Neuron (in vitro differentiated cells): ENCODE measurements around the gene UBE2C.
A peak's percentile ranks its signal among the peaks of the same experiment; 100 is the strongest.

Source experiments
- H2AFZ ChIP-seq: one replicate; pipeline ENCODE4 v1.6.1; 2013; ENCODE audit warnings: low read depth, mild to moderate bottlenecking, inconsistent platforms, low read length, moderate library complexity
- H3K27me3 ChIP-seq: one replicate; pipeline ENCODE4 v1.6.1; 2013; ENCODE audit warnings: low read length; ENCODE audit not compliant: insufficient read depth
- H3K36me3 ChIP-seq: one replicate; pipeline ENCODE4 v1.6.1; 2013; ENCODE audit warnings: low read length; ENCODE audit not compliant: insufficient read depth
- H3K4me1 ChIP-seq: one replicate; pipeline ENCODE4 v1.6.1; 2013; ENCODE audit warnings: low read length; ENCODE audit not compliant: insufficient read depth
- H3K4me3 ChIP-seq: 2 replicates; pipeline ENCODE4 v1.5.1; 2013; ENCODE audit warnings: mild to moderate bottlenecking, low read length, moderate library complexity
- H3K9me3 ChIP-seq: one replicate; pipeline ENCODE4 v1.6.1; 2013; ENCODE audit warnings: low read length

The UBE2C gene

DNA sequence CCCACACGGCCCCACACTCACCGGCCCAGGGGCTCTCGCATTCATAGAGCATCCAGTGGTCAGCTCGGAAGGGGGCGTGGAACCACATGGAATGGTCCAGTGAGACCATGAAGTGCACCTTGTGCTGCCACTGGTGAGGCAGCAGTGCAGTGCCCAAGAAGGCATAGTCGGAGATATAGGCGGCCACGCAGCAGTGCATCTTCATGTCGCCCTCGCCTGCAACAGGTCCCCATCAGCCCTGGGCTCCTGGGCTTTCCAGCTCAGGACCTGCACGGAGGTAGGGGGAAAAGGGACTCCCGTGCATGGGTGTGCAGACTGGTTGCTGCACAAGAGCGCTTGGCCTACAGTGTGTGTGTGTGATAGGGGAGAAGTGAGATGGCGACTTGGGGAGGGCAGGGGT is 31.1 kb downstream of the UBE2C start:
- Histone ChIP-seq H3K4me3 (no peak overlapping the region), H3K9me3 (no peaks in the 10 kb centered on the region), H3K36me3 (peaks cover 57% of the 10 kb centered on the region), H2AFZ (no peak overlapping the region), H3K4me1 (no peaks in the 10 kb centered on the region), H3K27me3 (no peaks in the 10 kb centered on the region)

DNA sequence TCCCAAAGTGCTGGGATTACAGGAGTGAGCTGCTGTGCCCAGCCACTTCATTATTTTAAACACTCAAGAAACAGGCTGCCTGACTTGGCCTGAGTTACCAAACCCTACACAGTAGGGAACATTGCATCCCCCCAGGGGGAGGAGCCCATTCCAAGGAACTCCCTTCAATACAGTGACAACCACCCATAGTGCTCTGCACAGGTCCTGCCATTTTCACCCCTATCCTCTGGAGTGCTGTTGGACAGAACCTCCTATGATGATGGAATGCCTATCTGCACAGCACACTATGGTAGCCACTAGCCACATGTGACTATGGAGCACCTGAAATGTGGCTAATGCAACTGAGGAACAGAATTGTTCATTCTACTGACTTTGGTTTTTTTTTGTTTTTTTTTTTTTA is 33.0 kb downstream of the UBE2C start:
- Histone ChIP-seq H3K4me3 (no peak overlapping the region), H3K9me3 (no peaks in the 10 kb centered on the region), H3K36me3 (peaks cover 61% of the 10 kb centered on the region)

DNA sequence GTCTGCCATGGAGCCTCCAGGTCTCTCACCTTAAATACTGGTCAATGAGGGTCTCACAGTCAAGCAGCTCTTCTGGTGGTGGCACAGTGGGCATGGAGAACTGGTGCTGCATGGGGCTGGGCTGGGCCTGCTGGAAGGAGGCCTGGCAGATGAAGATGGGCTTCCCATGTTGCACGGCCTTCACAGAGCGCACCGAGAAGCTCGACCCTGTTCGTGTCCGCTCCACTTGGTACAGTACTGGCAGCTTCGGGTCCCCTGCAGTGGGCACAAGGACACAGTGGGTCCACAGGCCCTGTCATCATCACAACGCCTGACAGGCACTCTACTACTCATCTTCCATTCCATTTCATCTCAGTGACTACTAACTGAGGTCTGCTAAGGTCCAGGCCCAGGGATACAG is 36.0 kb downstream of the UBE2C start:
- H3K4me1 ChIP-seq = no peaks in the 10 kb centered on the region
- H3K9me3 ChIP-seq = no peaks in the 10 kb centered on the region
- H2AFZ ChIP-seq = no peak overlapping the region
- no peak overlapping the region for H3K4me3 ChIP-seq
- H3K36me3 ChIP-seq = peaks cover 44% of the 10 kb centered on the region
- no peaks in the 10 kb centered on the region for H3K27me3 ChIP-seq

More for the DNA sequence above, 33.0 kb downstream of the UBE2C start:
- no peaks in the 10 kb centered on the region for H3K4me1 ChIP-seq
- H3K27me3 ChIP-seq = no peaks in the 10 kb centered on the region
- H2AFZ ChIP-seq = no peak overlapping the region

DNA sequence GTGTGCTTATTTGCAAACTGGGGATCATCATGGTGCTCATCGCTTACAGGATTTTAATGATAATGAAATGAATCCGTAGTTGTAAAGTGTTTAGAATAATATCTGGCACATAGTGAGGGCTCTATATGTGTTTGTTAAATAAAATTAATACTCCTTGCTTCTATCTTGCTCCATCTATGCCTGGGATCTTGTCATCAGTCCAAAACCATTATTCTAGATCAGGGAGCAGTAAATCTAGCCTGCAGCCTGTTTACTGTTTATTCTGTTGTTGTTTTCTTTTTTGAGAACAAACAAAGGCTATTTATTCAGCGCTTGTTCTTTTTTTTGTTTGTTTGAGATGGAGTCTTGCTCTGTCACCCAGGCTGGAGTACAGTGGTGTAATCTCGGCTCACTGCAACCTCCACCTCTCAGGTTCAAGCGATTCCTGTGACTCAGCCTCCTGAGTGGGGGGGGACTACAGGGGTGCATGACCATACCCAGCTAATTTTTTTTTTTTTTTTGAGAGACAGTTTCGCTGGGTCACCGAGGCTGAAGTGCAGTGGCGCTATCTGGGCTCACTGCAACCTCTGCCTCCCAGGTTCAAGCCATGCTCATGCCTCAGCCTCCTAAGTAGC is 36.6 kb downstream of the UBE2C start:
- Histone ChIP-seq H3K4me3 (no peak overlapping the region), H3K4me1 (no peaks in the 10 kb centered on the region), H3K27me3 (no peaks in the 10 kb centered on the region), H2AFZ (no peak overlapping the region), H3K36me3 (peaks cover 38% of the 10 kb centered on the region), H3K9me3 (no peaks in the 10 kb centered on the region)

DNA sequence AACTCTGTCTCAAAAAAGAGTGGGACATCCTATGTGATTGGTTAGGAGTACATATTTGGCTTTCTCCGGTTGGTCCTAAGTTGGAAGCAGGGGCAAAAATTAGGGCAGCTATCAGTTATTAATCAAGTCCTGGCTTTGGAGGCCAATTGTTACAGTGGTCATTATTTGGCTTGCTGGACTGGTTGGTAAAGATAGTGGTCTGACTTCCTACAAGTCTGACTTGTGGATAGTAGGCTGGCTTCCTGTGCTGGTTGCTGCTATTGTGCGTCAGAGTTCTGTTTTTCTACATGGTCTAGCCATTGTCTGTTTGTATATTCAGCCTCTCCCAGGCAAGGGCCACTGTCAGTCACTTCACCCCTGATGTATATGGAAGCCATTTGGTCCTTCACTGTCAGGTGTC is 37.8 kb downstream of the UBE2C start:
- no peak overlapping the region for H3K4me3 ChIP-seq
- no peak overlapping the region for H2AFZ ChIP-seq
- H3K9me3 ChIP-seq = no peaks in the 10 kb centered on the region
- H3K27me3 ChIP-seq = no peaks in the 10 kb centered on the region
- peaks cover 32% of the 10 kb centered on the region for H3K36me3 ChIP-seq
- H3K4me1 ChIP-seq = no peaks in the 10 kb centered on the region

- H3K4me1 ChIP-seq = peaks cover 3% of the 10 kb centered on the region
- peaks cover 28% of the 10 kb centered on the region for H3K36me3 ChIP-seq
Observed at GRCh38 chr20:45850926-45851325, 38.5 kb downstream of the UBE2C start.

GRCh38 chr20:45851501-45851900 is 39.1 kb downstream of the UBE2C start:
- H3K4me3 ChIP-seq = no peak overlapping the region
- H3K36me3 ChIP-seq = peaks cover 28% of the 10 kb centered on the region
- peaks cover 7% of the 10 kb centered on the region for H3K4me1 ChIP-seq
- H3K27me3 ChIP-seq = no peaks in the 10 kb centered on the region
- no peaks in the 10 kb centered on the region for H3K9me3 ChIP-seq
- no peak overlapping the region for H2AFZ ChIP-seq

More at GRCh38 chr20:45850926-45851325, 38.5 kb downstream of the UBE2C start:
- Histone ChIP-seq H2AFZ (no peak overlapping the region), H3K4me3 (no peak overlapping the region), H3K9me3 (no peaks in the 10 kb centered on the region), H3K27me3 (no peaks in the 10 kb centered on the region)

GRCh38 chr20:45852326-45852725 is 39.9 kb downstream of the UBE2C start:
- Histone ChIP-seq H3K36me3 (peaks cover 25% of the 10 kb centered on the region), H3K4me3 (no peak overlapping the region), H3K4me1 (peaks cover 9% of the 10 kb centered on the region), H3K9me3 (no peaks in the 10 kb centered on the region), H2AFZ (no peak overlapping the region), H3K27me3 (no peaks in the 10 kb centered on the region)

DNA sequence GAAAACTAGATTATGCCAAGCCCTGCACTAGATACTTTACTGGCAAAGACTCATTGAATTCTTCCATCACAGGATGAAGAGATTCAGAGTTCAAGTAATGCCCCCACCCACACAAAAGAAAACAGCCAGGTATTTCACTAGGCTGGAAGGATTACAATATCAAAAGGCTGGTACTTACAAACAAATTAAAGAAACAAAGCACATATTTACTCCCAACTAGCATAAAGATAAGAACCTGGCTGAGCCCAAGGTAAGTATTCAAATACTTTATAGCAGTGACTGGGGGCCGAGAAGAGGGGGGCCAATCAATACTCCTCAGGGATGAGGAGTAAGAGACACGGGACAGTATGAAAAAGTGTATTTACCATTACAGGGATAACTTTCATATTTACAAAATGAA is 41.0 kb downstream of the UBE2C start:
- H3K36me3 ChIP-seq = peaks cover 18% of the 10 kb centered on the region
- H2AFZ ChIP-seq = no peak overlapping the region
- H3K4me3 ChIP-seq = no peak overlapping the region
- H3K27me3 ChIP-seq = no peaks in the 10 kb centered on the region
- H3K9me3 ChIP-seq = no peaks in the 10 kb centered on the region
- peaks cover 15% of the 10 kb centered on the region for H3K4me1 ChIP-seq

DNA sequence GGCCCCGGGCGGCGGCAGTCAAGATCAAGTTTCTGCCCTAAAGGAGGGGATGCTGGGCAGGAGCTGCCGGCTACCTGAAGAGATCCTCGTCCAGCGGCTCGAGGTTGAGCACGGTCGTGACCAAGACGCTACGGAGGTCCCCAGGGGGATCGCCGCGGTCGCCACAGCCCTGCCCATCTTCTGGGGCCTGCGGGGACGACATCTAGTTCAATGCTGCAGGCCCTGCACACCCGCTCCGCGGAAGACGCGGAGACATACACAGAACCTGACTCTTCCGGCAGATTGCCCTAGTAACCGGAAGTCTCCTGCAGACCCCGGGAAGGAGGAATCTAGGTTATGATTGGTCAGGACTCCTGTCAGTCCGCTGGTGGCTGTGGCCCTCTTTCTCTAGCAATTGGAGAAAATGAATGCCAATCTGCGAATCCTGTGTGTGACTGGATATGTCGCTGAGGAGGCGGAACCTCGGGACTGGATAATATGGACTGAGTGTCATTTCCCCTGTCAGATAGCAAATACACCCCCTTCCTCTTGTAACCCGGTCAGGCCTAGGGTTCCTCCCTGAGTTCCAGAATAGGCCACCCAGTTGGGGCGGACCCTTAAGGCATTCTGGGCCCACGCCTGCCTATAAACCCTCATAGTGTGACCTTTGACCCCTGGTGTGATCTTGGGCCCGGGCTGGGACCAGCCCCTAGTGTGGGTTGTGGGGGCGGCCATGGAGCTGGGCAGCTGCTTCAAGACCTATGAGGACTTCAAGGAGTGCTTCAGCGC is 44.9 kb downstream of the UBE2C start, which contains the start of the genes ACOT8 and ZSWIM3:
TSS of gene ACOT8 (minus strand) at position 279 of the 768 bp plus-strand sequence. CDS start at position 202, 77 bp downstream.
TSS of gene ZSWIM3 (plus strand) at position 501 of the 768 bp plus-strand sequence. CDS start at position 713, 212 bp downstream.
- H3K9me3 ChIP-seq = no peaks in the 10 kb centered on the region
- peak within 1 kb of the TSS; percentile 21 for H2AFZ ChIP-seq
- H3K36me3 ChIP-seq = peaks cover 4% of the 10 kb centered on the region
- no peaks in the 10 kb centered on the region for H3K27me3 ChIP-seq
- H3K4me1 ChIP-seq = peaks cover 19% of the 10 kb centered on the region
- peak within 1 kb of the TSS; percentile 77 for H3K4me3 ChIP-seq

DNA sequence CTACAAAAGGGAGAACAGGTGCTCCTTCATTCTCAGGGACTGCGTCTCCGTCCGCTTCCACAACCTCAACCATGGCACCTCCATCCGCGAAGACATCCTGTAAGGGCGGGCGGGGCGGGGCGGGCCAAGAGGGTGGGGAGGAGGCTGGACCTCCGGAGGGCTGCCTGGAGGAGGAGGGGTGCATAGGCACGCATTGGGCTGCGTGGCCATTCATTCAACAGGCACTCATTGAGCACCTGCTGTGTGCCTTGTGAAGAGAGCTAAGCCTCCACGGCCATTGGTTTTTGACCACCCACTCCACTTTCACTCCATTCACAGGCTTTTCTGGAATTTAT is 45.4 kb downstream of the UBE2C start:
- Histone ChIP-seq H2AFZ (no peak overlapping the region), H3K9me3 (no peaks in the 10 kb centered on the region), H3K4me3 (peak overlapping the region; percentile 77), H3K36me3 (peaks cover 4% of the 10 kb centered on the region), H3K27me3 (no peaks in the 10 kb centered on the region), H3K4me1 (peaks cover 19% of the 10 kb centered on the region)

GRCh38 chr20:45859916-45860315 is 47.5 kb downstream of the UBE2C start:
- Histone ChIP-seq H2AFZ (no peak overlapping the region), H3K4me3 (no peak overlapping the region), H3K4me1 (peaks cover 19% of the 10 kb centered on the region), H3K27me3 (no peaks in the 10 kb centered on the region), H3K9me3 (no peaks in the 10 kb centered on the region), H3K36me3 (peaks cover under 1% of the 10 kb centered on the region)

DNA sequence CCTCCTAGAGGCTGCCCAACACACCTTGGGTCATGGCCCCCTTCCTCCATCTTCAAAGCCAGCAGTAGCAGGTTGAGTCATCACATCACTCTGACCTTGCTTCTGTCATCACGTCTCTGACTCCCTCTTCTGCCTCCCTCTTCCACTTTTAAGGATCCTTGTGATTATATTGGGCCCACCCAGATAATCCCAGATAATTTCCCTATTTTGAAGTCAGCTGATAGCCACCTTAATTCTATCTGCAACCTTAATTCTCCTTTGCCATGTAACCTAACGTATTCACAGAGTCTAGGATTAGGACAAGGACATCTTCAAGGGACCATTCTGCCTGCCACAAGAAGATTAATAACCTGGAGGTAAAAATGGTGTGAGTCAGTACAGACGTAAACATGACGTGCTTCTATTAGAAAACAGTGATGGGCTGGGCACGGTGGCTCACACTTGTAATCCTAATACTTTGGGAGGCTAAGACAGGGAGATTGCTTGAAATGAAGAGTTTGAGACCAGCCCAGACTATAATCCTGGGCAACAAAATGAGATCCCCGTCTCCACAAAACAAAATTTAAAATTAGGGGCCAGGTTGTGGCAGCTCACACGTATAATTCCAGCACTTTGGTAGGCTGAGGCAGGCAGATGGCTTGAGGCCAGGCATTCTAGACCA is 48.2 kb downstream of the UBE2C start:
- Histone ChIP-seq H3K36me3 (no peaks in the 10 kb centered on the region), H3K9me3 (no peaks in the 10 kb centered on the region), H3K27me3 (no peaks in the 10 kb centered on the region), H3K4me1 (peaks cover 19% of the 10 kb centered on the region), H2AFZ (no peak overlapping the region), H3K4me3 (no peak overlapping the region)
